HepG2 (cell line): ENCODE data around the gene OR1I1.

ENCODE experiments used
- FOXK1 ChIP-seq: sonication (generic); formaldehyde crosslinking; IDR thresholded peaks from 2 replicates; pipeline ENCODE4 v1.4.0; 2020; ENCODE audit warnings: low read depth, missing genetic modification reagents, borderline replicate concordance
- MYNN ChIP-seq: sonication (generic); formaldehyde crosslinking; IDR thresholded peaks from 2 replicates; pipeline ENCODE4 v1.4.0; 2020; ENCODE audit warnings: mild to moderate bottlenecking, low read depth, missing genetic modification reagents
- ZFP36 ChIP-seq: fragments of 150-350 bp; IDR thresholded peaks from 2 replicates; pipeline ENCODE4 v1.6.1; 2018; ENCODE audit warnings: borderline replicate concordance, low read length, low read depth; ENCODE audit not compliant: partially characterized antibody
- TF ChIP-seq, protein P1 (sequence below): sonication (generic); formaldehyde crosslinking; IDR thresholded peaks from 2 replicates; pipeline ENCODE4 v1.4.0; 2020; ENCODE audit warnings: missing genetic modification reagents, mild to moderate bottlenecking, borderline replicate concordance
- TF ChIP-seq, protein P2 (sequence below), 2 experiments: IDR thresholded peaks; 2 replicates each; pipeline ENCODE4 v1.6.1; 2011 to 2012; ENCODE audit warnings: low read length in 2 of 2, borderline replicate concordance in 1 of 2, low read depth in 1 of 2, mild to moderate bottlenecking in 1 of 2, moderate library complexity in 1 of 2
- TF ChIP-seq, protein P3 (sequence below): sonication (generic); formaldehyde crosslinking; IDR thresholded peaks from 2 replicates; pipeline ENCODE4 v1.5.0; 2020; ENCODE audit warnings: mild to moderate bottlenecking, missing genetic modification reagents, moderate library complexity
- TF ChIP-seq, protein P4 (sequence below): sonication (generic); formaldehyde crosslinking; IDR thresholded peaks from 2 replicates; pipeline ENCODE4 v1.4.0; 2020; ENCODE audit warnings: missing genetic modification reagents
- TF ChIP-seq, protein P5 (sequence below): sonication (generic); formaldehyde crosslinking; IDR thresholded peaks from 2 replicates; pipeline ENCODE4 v1.8.0; 2022; ENCODE audit warnings: mild to moderate bottlenecking, missing genetic modification reagents, borderline replicate concordance
- TF ChIP-seq, protein P6 (sequence below): sonication (generic); formaldehyde crosslinking; IDR thresholded peaks from 2 replicates; pipeline ENCODE4 v1.8.1; 2023; ENCODE audit warnings: mild to moderate bottlenecking, missing genetic modification reagents, borderline replicate concordance

DNA sequence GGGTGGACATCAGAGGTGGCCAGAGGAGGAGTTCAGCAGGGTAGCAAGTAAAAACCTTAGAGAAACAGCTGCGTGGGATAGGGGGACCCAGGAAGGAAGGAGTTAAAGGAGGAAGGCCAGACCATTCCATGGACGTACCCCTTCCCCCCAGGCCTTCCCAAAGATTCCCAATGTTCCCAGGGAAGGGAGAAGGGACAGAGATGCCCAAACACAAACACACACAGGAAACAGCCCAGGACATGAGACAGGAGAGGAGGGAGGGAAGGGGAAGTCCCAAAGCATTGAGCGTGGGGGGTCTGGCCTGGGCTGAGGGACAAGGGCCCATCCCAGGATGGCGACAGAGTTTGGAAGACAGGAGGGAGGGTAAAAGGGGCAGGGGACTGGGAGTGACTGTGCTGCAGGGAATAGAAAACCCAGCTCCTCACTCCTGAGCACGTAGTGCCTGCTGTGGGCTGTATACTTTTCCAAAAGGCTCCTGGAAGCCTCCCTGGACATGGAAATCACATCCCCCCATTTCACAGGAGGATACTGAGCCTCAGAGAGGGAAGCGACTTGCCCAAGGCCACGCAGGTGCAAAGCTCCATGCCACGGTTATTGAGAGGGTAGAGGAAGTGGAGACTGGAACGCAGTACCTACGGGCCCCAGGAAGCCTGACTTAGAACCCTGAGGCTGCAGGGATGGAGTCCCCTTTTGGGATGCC is 26.3 kb downstream of the OR1I1 start:
- TF ChIP-seq, protein P1, sequence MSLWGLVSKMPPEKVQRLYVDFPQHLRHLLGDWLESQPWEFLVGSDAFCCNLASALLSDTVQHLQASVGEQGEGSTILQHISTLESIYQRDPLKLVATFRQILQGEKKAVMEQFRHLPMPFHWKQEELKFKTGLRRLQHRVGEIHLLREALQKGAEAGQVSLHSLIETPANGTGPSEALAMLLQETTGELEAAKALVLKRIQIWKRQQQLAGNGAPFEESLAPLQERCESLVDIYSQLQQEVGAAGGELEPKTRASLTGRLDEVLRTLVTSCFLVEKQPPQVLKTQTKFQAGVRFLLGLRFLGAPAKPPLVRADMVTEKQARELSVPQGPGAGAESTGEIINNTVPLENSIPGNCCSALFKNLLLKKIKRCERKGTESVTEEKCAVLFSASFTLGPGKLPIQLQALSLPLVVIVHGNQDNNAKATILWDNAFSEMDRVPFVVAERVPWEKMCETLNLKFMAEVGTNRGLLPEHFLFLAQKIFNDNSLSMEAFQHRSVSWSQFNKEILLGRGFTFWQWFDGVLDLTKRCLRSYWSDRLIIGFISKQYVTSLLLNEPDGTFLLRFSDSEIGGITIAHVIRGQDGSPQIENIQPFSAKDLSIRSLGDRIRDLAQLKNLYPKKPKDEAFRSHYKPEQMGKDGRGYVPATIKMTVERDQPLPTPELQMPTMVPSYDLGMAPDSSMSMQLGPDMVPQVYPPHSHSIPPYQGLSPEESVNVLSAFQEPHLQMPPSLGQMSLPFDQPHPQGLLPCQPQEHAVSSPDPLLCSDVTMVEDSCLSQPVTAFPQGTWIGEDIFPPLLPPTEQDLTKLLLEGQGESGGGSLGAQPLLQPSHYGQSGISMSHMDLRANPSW (CRISPR knock-in tag) = no peak
- no peak for TF ChIP-seq ZFP36
- TF ChIP-seq, protein P2, sequence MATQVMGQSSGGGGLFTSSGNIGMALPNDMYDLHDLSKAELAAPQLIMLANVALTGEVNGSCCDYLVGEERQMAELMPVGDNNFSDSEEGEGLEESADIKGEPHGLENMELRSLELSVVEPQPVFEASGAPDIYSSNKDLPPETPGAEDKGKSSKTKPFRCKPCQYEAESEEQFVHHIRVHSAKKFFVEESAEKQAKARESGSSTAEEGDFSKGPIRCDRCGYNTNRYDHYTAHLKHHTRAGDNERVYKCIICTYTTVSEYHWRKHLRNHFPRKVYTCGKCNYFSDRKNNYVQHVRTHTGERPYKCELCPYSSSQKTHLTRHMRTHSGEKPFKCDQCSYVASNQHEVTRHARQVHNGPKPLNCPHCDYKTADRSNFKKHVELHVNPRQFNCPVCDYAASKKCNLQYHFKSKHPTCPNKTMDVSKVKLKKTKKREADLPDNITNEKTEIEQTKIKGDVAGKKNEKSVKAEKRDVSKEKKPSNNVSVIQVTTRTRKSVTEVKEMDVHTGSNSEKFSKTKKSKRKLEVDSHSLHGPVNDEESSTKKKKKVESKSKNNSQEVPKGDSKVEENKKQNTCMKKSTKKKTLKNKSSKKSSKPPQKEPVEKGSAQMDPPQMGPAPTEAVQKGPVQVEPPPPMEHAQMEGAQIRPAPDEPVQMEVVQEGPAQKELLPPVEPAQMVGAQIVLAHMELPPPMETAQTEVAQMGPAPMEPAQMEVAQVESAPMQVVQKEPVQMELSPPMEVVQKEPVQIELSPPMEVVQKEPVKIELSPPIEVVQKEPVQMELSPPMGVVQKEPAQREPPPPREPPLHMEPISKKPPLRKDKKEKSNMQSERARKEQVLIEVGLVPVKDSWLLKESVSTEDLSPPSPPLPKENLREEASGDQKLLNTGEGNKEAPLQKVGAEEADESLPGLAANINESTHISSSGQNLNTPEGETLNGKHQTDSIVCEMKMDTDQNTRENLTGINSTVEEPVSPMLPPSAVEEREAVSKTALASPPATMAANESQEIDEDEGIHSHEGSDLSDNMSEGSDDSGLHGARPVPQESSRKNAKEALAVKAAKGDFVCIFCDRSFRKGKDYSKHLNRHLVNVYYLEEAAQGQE (IDR thresholded peaks at IDR 0.05; ENCODE audit: borderline replicate concordance in 1 of 2, low read depth in 1 of 2, low read length in 2 of 2) = no peak
- TF ChIP-seq, protein P3, sequence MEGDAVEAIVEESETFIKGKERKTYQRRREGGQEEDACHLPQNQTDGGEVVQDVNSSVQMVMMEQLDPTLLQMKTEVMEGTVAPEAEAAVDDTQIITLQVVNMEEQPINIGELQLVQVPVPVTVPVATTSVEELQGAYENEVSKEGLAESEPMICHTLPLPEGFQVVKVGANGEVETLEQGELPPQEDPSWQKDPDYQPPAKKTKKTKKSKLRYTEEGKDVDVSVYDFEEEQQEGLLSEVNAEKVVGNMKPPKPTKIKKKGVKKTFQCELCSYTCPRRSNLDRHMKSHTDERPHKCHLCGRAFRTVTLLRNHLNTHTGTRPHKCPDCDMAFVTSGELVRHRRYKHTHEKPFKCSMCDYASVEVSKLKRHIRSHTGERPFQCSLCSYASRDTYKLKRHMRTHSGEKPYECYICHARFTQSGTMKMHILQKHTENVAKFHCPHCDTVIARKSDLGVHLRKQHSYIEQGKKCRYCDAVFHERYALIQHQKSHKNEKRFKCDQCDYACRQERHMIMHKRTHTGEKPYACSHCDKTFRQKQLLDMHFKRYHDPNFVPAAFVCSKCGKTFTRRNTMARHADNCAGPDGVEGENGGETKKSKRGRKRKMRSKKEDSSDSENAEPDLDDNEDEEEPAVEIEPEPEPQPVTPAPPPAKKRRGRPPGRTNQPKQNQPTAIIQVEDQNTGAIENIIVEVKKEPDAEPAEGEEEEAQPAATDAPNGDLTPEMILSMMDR (CRISPR knock-in tag) = no peak
- TF ChIP-seq, protein P4, sequence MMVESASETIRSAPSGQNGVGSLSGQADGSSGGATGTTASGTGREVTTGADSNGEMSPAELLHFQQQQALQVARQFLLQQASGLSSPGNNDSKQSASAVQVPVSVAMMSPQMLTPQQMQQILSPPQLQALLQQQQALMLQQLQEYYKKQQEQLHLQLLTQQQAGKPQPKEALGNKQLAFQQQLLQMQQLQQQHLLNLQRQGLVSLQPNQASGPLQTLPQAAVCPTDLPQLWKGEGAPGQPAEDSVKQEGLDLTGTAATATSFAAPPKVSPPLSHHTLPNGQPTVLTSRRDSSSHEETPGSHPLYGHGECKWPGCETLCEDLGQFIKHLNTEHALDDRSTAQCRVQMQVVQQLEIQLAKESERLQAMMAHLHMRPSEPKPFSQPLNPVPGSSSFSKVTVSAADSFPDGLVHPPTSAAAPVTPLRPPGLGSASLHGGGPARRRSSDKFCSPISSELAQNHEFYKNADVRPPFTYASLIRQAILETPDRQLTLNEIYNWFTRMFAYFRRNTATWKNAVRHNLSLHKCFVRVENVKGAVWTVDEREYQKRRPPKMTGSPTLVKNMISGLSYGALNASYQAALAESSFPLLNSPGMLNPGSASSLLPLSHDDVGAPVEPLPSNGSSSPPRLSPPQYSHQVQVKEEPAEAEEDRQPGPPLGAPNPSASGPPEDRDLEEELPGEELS = no peak
- TF ChIP-seq, protein P5, sequence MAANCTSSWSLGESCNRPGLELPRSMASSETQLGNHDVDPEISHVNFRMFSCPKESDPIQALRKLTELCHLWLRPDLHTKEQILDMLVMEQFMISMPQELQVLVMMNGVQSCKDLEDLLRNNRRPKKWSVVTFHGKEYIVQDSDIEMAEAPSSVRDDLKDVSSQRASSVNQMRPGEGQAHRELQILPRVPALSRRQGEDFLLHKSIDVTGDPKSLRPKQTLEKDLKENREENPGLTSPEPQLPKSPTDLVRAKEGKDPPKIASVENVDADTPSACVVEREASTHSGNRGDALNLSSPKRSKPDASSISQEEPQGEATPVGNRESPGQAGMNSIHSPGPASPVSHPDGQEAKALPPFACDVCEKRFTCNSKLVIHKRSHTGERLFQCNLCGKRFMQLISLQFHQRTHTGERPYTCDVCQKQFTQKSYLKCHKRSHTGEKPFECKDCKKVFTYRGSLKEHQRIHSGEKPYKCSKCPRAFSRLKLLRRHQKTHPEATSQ (CRISPR knock-in tag) = no peak
- TF ChIP-seq, protein P6, sequence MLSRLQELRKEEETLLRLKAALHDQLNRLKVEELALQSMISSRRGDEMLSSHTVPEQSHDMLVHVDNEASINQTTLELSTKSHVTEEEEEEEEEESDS = no peak
- no peak for TF ChIP-seq MYNN (CRISPR knock-in tag)
- no peak for TF ChIP-seq FOXK1 (CRISPR knock-in tag)
